Panc1 (cell line): ENCODE measurements around the gene MOB3C. TPM values are rescaled to one million over a fixed set of nuclear protein-coding genes. Genes with fewer than 3 reads are reported as not detected.

Source experiments
- ATAC-seq: fragments of 200-7000 bp; cut with Tn5 transposase; 2 replicates; pipeline ENCODE4 v1.9.1; 2020; ENCODE audit warnings: mild to moderate bottlenecking, moderate library complexity
- BruUV-seq: library from RNA; stranded (reverse); fragments of 400-500 nt; replicated peaks from 2 replicates; lab custom pipeline; 2021; lab: Mats Ljungman, UMichigan
- CTCF ChIA-PET: fragments of 300-600 bp; sonication (Branson Sonifier 250); formaldehyde crosslinking; loops from one replicate; lab custom pipeline; 2022; ENCODE audit warnings: antibody characterized with exemption; lab: Charles Lee
- POLR2A ChIA-PET: fragments of 300-600 bp; sonication (Branson Sonifier 250); formaldehyde crosslinking; loops from one replicate; lab custom pipeline; 2022; ENCODE audit warnings: antibody characterized with exemption; lab: Charles Lee
- DNase-seq: peaks from one replicate; pipeline ENCODE4 v3.0.0-alpha.2; 2010; ENCODE audit warnings: low read depth, low spot score
- H3K27ac ChIP-seq: 2 replicates; pipeline ENCODE4 v1.5.1; 2011; ENCODE audit warnings: mild to moderate bottlenecking, low read length, inconsistent platforms
- H3K27me3 ChIP-seq: fragments of 200-500 bp; sonication (Bioruptor generic); 2 replicates; pipeline ENCODE4 v1.6.0; 2014; ENCODE audit warnings: low read length, inconsistent platforms; ENCODE audit not compliant: control insufficient read depth, insufficient read depth
- H3K36me3 ChIP-seq: fragments of 200-500 bp; sonication (Bioruptor generic); 2 replicates; pipeline ENCODE4 v1.5.1; 2014; ENCODE audit warnings: inconsistent platforms, mild to moderate bottlenecking, low read length, moderate library complexity; ENCODE audit not compliant: control insufficient read depth, insufficient read depth
- H3K4me1 ChIP-seq: 2 replicates; pipeline ENCODE4 v1.5.1; 2011; ENCODE audit warnings: inconsistent platforms, mild to moderate bottlenecking, low read length, moderate library complexity; ENCODE audit not compliant: control insufficient read depth, insufficient read depth
- H3K4me3 ChIP-seq, 2 experiments: 2 replicates each; pipeline ENCODE4 v1.5.1; 2011 to 2012; ENCODE audit warnings: low read depth in 2 of 2, low read length in 2 of 2, mild to moderate bottlenecking in 2 of 2, inconsistent platforms in 1 of 2, moderate library complexity in 1 of 2
- H3K9me3 ChIP-seq: fragments of 200-500 bp; sonication (Bioruptor generic); 2 replicates; pipeline ENCODE4 v1.5.1; 2014; ENCODE audit warnings: low read depth, mild to moderate bottlenecking, inconsistent platforms, low read length, moderate library complexity; ENCODE audit not compliant: control insufficient read depth, insufficient read depth
- CTCF ChIP-seq: fragments of 450-650 bp; IDR thresholded peaks from 2 replicates; pipeline ENCODE4 v1.5.1; 2017; ENCODE audit warnings: mild to moderate bottlenecking
- POLR2AphosphoS5 ChIP-seq: IDR thresholded peaks from 2 replicates; pipeline ENCODE4 v1.6.1; 2012; ENCODE audit warnings: mild to moderate bottlenecking, low read depth, low read length, moderate library complexity
- REST ChIP-seq, 2 experiments: IDR thresholded peaks; 2 replicates each; pipeline ENCODE4 v1.6.1; 2011 to 2012; ENCODE audit warnings: low read depth in 2 of 2, control low read depth in 1 of 2, low read length in 1 of 2, mild to moderate bottlenecking in 1 of 2, moderate library complexity in 1 of 2; ENCODE audit not compliant: insufficient read depth in 1 of 2
- SIN3A ChIP-seq: IDR thresholded peaks from 2 replicates; pipeline ENCODE4 v1.6.1; 2012; ENCODE audit warnings: low read depth, mild to moderate bottlenecking, low read length, moderate library complexity, borderline replicate concordance; ENCODE audit not compliant: insufficient read depth
- TCF7L2 ChIP-seq: IDR thresholded peaks from 2 replicates; pipeline ENCODE4 v1.6.1; 2011; ENCODE audit warnings: mild to moderate bottlenecking, low read depth, low read length, inconsistent platforms
- in situ Hi-C: cut with HindIII; loops from 2 replicates; pipeline ENCODE4 v1.10.0; 2016; ENCODE audit warnings: low sequenced_read_pairs, low pct_unique_long_range_greater_than_20kb
- intact Hi-C: fragments of 100-400 bp; cut with micrococcal nuclease; formaldehyde crosslinking; loops from one replicate; pipeline ENCODE4 v1.10.0; 2022; ENCODE audit not compliant: unreplicated experiment
- total RNA-seq: library from RNA; stranded (reverse); gene quantifications from one replicate; pipeline ENCODE4 v1.2.1, GENCODE V29; 2021; ENCODE audit not compliant: unreplicated experiment

Gene MOB3C
- total RNA-seq, 1 experiment from 2014 or later = 10.5 TPM

- TF ChIP-seq REST (IDR thresholded peaks at IDR 0.05; ENCODE audit: insufficient read depth in 1 of 2, low read depth in 2 of 2, low read length in 1 of 2) (no peak), CTCF (no peak), TCF7L2 (no peak), POLR2AphosphoS5 (no peak), SIN3A (no peak)
- Histone ChIP-seq H3K4me3 (no peak overlapping the region), H3K36me3 (no peaks in the 10 kb centered on the region; the same call in 1 of the 2 replicates), H3K9me3 (no peaks in the 10 kb centered on the region), H3K27ac (no peak overlapping the region), H3K27me3 (no peaks in the 10 kb centered on the region), H3K4me1 (no peaks in the 10 kb centered on the region)
- ChIA-PET POLR2A (no interaction called here), CTCF (no interaction called here)
- in situ Hi-C loops (no loop called here), intact Hi-C loops (no loop called here)
- no peak for DNase-seq
- BruUV-seq = no TSS peak
- no peak for ATAC-seq
Observed at GRCh38 chr1:46583494-46583893, 33.1 kb downstream of the MOB3C start.

- H3K36me3 ChIP-seq = no peaks in the 10 kb centered on the region; the same call in 1 of the 2 replicates
- ATAC-seq = no peak
- no peaks in the 10 kb centered on the region for H3K4me1 ChIP-seq
- BruUV-seq = no TSS peak
- DNase-seq = no peak
- CTCF ChIA-PET = no interaction called here
- H3K27me3 ChIP-seq = no peaks in the 10 kb centered on the region
- no peak overlapping the region for H3K27ac ChIP-seq
- no peaks in the 10 kb centered on the region for H3K9me3 ChIP-seq
- H3K4me3 ChIP-seq = no peak overlapping the region
- intact Hi-C loops = no loop called here
- in situ Hi-C loops = no loop called here
- TF ChIP-seq TCF7L2 (no peak), REST (IDR thresholded peaks at IDR 0.05; ENCODE audit: insufficient read depth in 1 of 2, low read depth in 2 of 2, low read length in 1 of 2) (no peak), SIN3A (no peak), POLR2AphosphoS5 (no peak), CTCF (no peak)
- POLR2A ChIA-PET = no interaction called here
Observed at GRCh38 chr1:46582972-46583371, 33.6 kb downstream of the MOB3C start.
